ENCODE measurements around the gene CCR6. TPM values are rescaled to one million over a fixed set of nuclear protein-coding genes. Genes with fewer than 3 reads are reported as not detected.

CCR6 gene
- total RNA-seq, 3 donors from 2014 or later, result 0.73 TPM; not detected in 2

- Histone ChIP-seq H3K4me1 (no peaks in the 10 kb centered on the region), H3K27ac (no peak overlapping the region), H3K27me3 (no peaks in the 10 kb centered on the region), H3K4me3 (no peak overlapping the region), H3K9me3 (no peaks in the 10 kb centered on the region), H3K36me3 (no peaks in the 10 kb centered on the region)
- intact Hi-C loops (cut with DNase I; ENCODE audit: low total_unique reads), result no loop called here
- TF ChIP-seq CTCF (IDR thresholded peaks at IDR 0.05) (no peak), POLR2A (IDR thresholded peaks at IDR 0.05) (no peak), POLR2AphosphoS5 (IDR thresholded peaks at IDR 0.05) (no peak)
- DNase-seq (ENCODE audit: low spot score in 2 of 2), result no peak
These were observed 27.9 kb upstream of the CCR6 start for GRCh38 chr6:167094820-167095637.

- TF ChIP-seq CTCF (IDR thresholded peaks at IDR 0.05), result no peak
- TF ChIP-seq POLR2AphosphoS5 (IDR thresholded peaks at IDR 0.05), result no peak
- TF ChIP-seq POLR2A (IDR thresholded peaks at IDR 0.05), result no peak
- Histone ChIP-seq H3K9me3 (no peaks in the 10 kb centered on the region), H3K4me1 (no peaks in the 10 kb centered on the region), H3K4me3 (no peak overlapping the region), H3K36me3 (no peaks in the 10 kb centered on the region), H3K27me3 (no peaks in the 10 kb centered on the region), H3K27ac (no peak overlapping the region)
- DNase-seq (ENCODE audit: low spot score in 2 of 2), result no peak
- intact Hi-C loops (cut with DNase I; ENCODE audit: low total_unique reads), result no loop called here
These were observed 27.0 kb upstream of the CCR6 start for GRCh38 chr6:167095888-167096287.

- intact Hi-C loops (cut with DNase I; ENCODE audit: low total_unique reads), result no loop called here
- TF ChIP-seq POLR2AphosphoS5 (IDR thresholded peaks at IDR 0.05) (no peak), CTCF (IDR thresholded peaks at IDR 0.05) (no peak), POLR2A (IDR thresholded peaks at IDR 0.05) (no peak)
- no peaks in the 10 kb centered on the region for H3K4me1 ChIP-seq
- no peaks in the 10 kb centered on the region for H3K36me3 ChIP-seq
- no peaks in the 10 kb centered on the region for H3K27me3 ChIP-seq
- H3K27ac ChIP-seq, result no peak overlapping the region
- DNase-seq (ENCODE audit: low spot score in 2 of 2), result no peak
- no peaks in the 10 kb centered on the region for H3K9me3 ChIP-seq
- no peak overlapping the region for H3K4me3 ChIP-seq
These were observed 25.9 kb upstream of the CCR6 start for GRCh38 chr6:167096991-167097390.

GRCh38 chr6:167097770-167098169, 25.1 kb upstream of the CCR6 start:
- no peak for DNase-seq (ENCODE audit: low spot score in 2 of 2)
- no peaks in the 10 kb centered on the region for H3K27me3 ChIP-seq
- no peak overlapping the region for H3K27ac ChIP-seq
- H3K9me3 ChIP-seq, result no peaks in the 10 kb centered on the region
- intact Hi-C loops (cut with DNase I; ENCODE audit: low total_unique reads), result no loop called here
- H3K4me3 ChIP-seq, result no peak overlapping the region
- H3K4me1 ChIP-seq, result no peaks in the 10 kb centered on the region
- TF ChIP-seq CTCF (IDR thresholded peaks at IDR 0.05), result no peak
- no peak for TF ChIP-seq POLR2AphosphoS5 (IDR thresholded peaks at IDR 0.05)
- TF ChIP-seq POLR2A (IDR thresholded peaks at IDR 0.05), result no peak
- H3K36me3 ChIP-seq, result no peaks in the 10 kb centered on the region

GRCh38 chr6:167098825-167099225, 24.1 kb upstream of the CCR6 start:
- intact Hi-C loops (cut with DNase I; ENCODE audit: low total_unique reads), result no loop called here
- Histone ChIP-seq H3K27ac (no peak overlapping the region), H3K4me3 (no peak overlapping the region), H3K9me3 (no peaks in the 10 kb centered on the region), H3K27me3 (no peaks in the 10 kb centered on the region), H3K4me1 (no peaks in the 10 kb centered on the region), H3K36me3 (no peaks in the 10 kb centered on the region)
- no peak for TF ChIP-seq POLR2A (IDR thresholded peaks at IDR 0.05)
- TF ChIP-seq CTCF (IDR thresholded peaks at IDR 0.05), result no peak
- no peak for TF ChIP-seq POLR2AphosphoS5 (IDR thresholded peaks at IDR 0.05)
- DNase-seq (ENCODE audit: low spot score in 2 of 2), result no peak

Measured in breast epithelium (tissue), 4 donors.